NT2/D1 (cell line): ENCODE data around the gene SLC39A10.

ENCODE experiments used
- YY1 ChIP-seq: IDR thresholded peaks from 2 replicates; pipeline ENCODE4 v1.6.1; 2011; ENCODE audit not compliant: insufficient read length, insufficient read depth
- ZNF274 ChIP-seq: IDR thresholded peaks from 2 replicates; pipeline ENCODE4 v1.6.1; 2011; ENCODE audit warnings: mild to moderate bottlenecking, low read depth, low read length

DNA sequence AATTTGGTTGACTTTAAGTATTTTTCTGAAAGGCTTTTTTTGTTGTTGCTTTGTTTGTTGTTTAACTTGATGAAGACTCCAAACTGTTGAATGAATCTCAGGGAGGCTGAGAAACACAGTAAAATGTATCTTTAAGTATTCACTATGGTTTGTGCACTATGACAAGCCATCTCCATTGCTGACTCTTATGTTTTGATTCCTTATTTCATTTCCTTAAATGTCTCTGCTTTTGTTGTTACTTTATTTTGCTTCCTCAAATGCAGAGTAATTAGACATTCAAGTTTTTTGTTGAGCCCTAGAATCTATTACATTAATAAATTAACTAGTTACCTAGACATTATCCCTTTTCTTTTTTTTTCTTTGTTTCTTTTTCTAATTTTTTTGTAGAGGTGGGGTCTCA, 46.3 kb upstream of the SLC39A10 start:
- TF ChIP-seq YY1 (no peak), ZNF274 (no peak)
